Stimulated activated naive CD8-positive, alpha-beta T cell treated with anti-CD3 and anti-CD28 coated beads, Interleukin-15, Interleukin-2, amounts not matched to agents 100 ng/mL and 50 ng/mL, for 24 hours (primary cell): ENCODE results near the gene STK40.
A peak's percentile ranks its signal among the peaks of the same experiment; 100 is the strongest.

Experiments
- H3K27ac Mint-ChIP-seq: one replicate; pipeline ENCODE4 v1.8.0; 2021; ENCODE audit warnings: mild to moderate bottlenecking, mixed read lengths
- H3K27me3 Mint-ChIP-seq: one replicate; pipeline ENCODE4 v1.8.0; 2021; ENCODE audit warnings: mixed read lengths
- H3K36me3 Mint-ChIP-seq: one replicate; pipeline ENCODE4 v1.8.0; 2021; ENCODE audit warnings: low read depth, mixed read lengths
- H3K4me1 Mint-ChIP-seq: one replicate; pipeline ENCODE4 v1.8.0; 2021; ENCODE audit warnings: low read depth, mixed read lengths
- H3K4me3 Mint-ChIP-seq: one replicate; pipeline ENCODE4 v1.8.0; 2021; ENCODE audit warnings: mild to moderate bottlenecking, mixed read lengths
- H3K9me3 Mint-ChIP-seq: one replicate; pipeline ENCODE4 v1.8.0; 2021; ENCODE audit warnings: mixed read lengths

STK40 gene

GRCh38 chr1:36389261-36389660, 3.5 kb upstream of the STK40 start:
- Mint-ChIP-seq H3K9me3 (no peaks in the 10 kb centered on the region), H3K4me1 (peaks cover 60% of the 10 kb centered on the region), H3K27me3 (no peaks in the 10 kb centered on the region), H3K4me3 (no peak overlapping the region), H3K36me3 (peaks cover 53% of the 10 kb centered on the region), H3K27ac (peak overlapping the region; percentile 72)

GRCh38 chr1:36387141-36387949, 1.6 kb upstream of the STK40 start:
- H3K4me3 Mint-ChIP-seq: peak overlapping the region; percentile 93
- peak overlapping the region; percentile 99 for H3K27ac Mint-ChIP-seq
- H3K9me3 Mint-ChIP-seq: no peaks in the 10 kb centered on the region
- H3K27me3 Mint-ChIP-seq: no peaks in the 10 kb centered on the region
- peaks cover 45% of the 10 kb centered on the region for H3K36me3 Mint-ChIP-seq
- peaks cover 68% of the 10 kb centered on the region for H3K4me1 Mint-ChIP-seq

GRCh38 chr1:36386265-36387140, 779 bp upstream of the STK40 start:
- peak overlapping the region; percentile 99 for H3K27ac Mint-ChIP-seq
- H3K9me3 Mint-ChIP-seq: no peaks in the 10 kb centered on the region
- H3K36me3 Mint-ChIP-seq: peaks cover 37% of the 10 kb centered on the region
- peak overlapping the region; percentile 93 for H3K4me3 Mint-ChIP-seq
- H3K27me3 Mint-ChIP-seq: no peaks in the 10 kb centered on the region
- H3K4me1 Mint-ChIP-seq: peaks cover 76% of the 10 kb centered on the region

GRCh38 chr1:36384542-36385409, 948 bp downstream of the STK40 start:
- H3K27ac Mint-ChIP-seq: peak overlapping the region; percentile 82
- H3K4me1 Mint-ChIP-seq: peaks cover 77% of the 10 kb centered on the region
- peak overlapping the region; percentile 93 for H3K4me3 Mint-ChIP-seq
- H3K27me3 Mint-ChIP-seq: no peaks in the 10 kb centered on the region
- no peaks in the 10 kb centered on the region for H3K9me3 Mint-ChIP-seq
- peaks cover 22% of the 10 kb centered on the region for H3K36me3 Mint-ChIP-seq

- no peaks in the 10 kb centered on the region for H3K27me3 Mint-ChIP-seq
- H3K27ac Mint-ChIP-seq: no peak overlapping the region
- peaks cover 19% of the 10 kb centered on the region for H3K36me3 Mint-ChIP-seq
- no peak overlapping the region for H3K4me3 Mint-ChIP-seq
- peaks cover 82% of the 10 kb centered on the region for H3K4me1 Mint-ChIP-seq
- H3K9me3 Mint-ChIP-seq: no peaks in the 10 kb centered on the region
Measured at GRCh38 chr1:36383240-36383639, 2.5 kb downstream of the STK40 start.

GRCh38 chr1:36382669-36383068, 3.1 kb downstream of the STK40 start:
- H3K27ac Mint-ChIP-seq: no peak overlapping the region
- peaks cover 15% of the 10 kb centered on the region for H3K36me3 Mint-ChIP-seq
- H3K4me3 Mint-ChIP-seq: no peak overlapping the region
- H3K9me3 Mint-ChIP-seq: no peaks in the 10 kb centered on the region
- H3K27me3 Mint-ChIP-seq: no peaks in the 10 kb centered on the region
- H3K4me1 Mint-ChIP-seq: peaks cover 85% of the 10 kb centered on the region

- no peaks in the 10 kb centered on the region for H3K9me3 Mint-ChIP-seq
- no peak overlapping the region for H3K27ac Mint-ChIP-seq
- H3K27me3 Mint-ChIP-seq: no peaks in the 10 kb centered on the region
- H3K36me3 Mint-ChIP-seq: peaks cover 11% of the 10 kb centered on the region
- H3K4me3 Mint-ChIP-seq: no peak overlapping the region
- H3K4me1 Mint-ChIP-seq: peaks cover 85% of the 10 kb centered on the region
Measured at GRCh38 chr1:36382231-36382630, 3.5 kb downstream of the STK40 start.

GRCh38 chr1:36381405-36381804, 4.3 kb downstream of the STK40 start:
- Mint-ChIP-seq H3K4me3 (no peak overlapping the region), H3K36me3 (peaks cover 11% of the 10 kb centered on the region), H3K27me3 (no peaks in the 10 kb centered on the region), H3K9me3 (no peaks in the 10 kb centered on the region), H3K27ac (peak overlapping the region; percentile 10), H3K4me1 (peaks cover 79% of the 10 kb centered on the region)

GRCh38 chr1:36380782-36381181, 4.9 kb downstream of the STK40 start:
- peaks cover 80% of the 10 kb centered on the region for H3K4me1 Mint-ChIP-seq
- H3K27ac Mint-ChIP-seq: peak overlapping the region; percentile 39
- H3K4me3 Mint-ChIP-seq: no peak overlapping the region
- H3K27me3 Mint-ChIP-seq: no peaks in the 10 kb centered on the region
- peaks cover 11% of the 10 kb centered on the region for H3K36me3 Mint-ChIP-seq
- no peaks in the 10 kb centered on the region for H3K9me3 Mint-ChIP-seq

- H3K4me3 Mint-ChIP-seq: no peak overlapping the region
- peak overlapping the region; percentile 39 for H3K27ac Mint-ChIP-seq
- peaks cover 86% of the 10 kb centered on the region for H3K4me1 Mint-ChIP-seq
- no peaks in the 10 kb centered on the region for H3K27me3 Mint-ChIP-seq
- H3K36me3 Mint-ChIP-seq: peaks cover 11% of the 10 kb centered on the region
- no peaks in the 10 kb centered on the region for H3K9me3 Mint-ChIP-seq
Measured at GRCh38 chr1:36380143-36380619, 5.5 kb downstream of the STK40 start.

- H3K9me3 Mint-ChIP-seq: no peaks in the 10 kb centered on the region
- H3K4me1 Mint-ChIP-seq: peaks cover 90% of the 10 kb centered on the region
- H3K4me3 Mint-ChIP-seq: no peak overlapping the region
- H3K36me3 Mint-ChIP-seq: peaks cover 5% of the 10 kb centered on the region
- H3K27ac Mint-ChIP-seq: peak overlapping the region; percentile 85
- no peaks in the 10 kb centered on the region for H3K27me3 Mint-ChIP-seq
Measured at GRCh38 chr1:36377791-36378492, 7.8 kb downstream of the STK40 start.

GRCh38 chr1:36372617-36373016, 13.1 kb downstream of the STK40 start:
- Mint-ChIP-seq H3K4me3 (no peak overlapping the region), H3K27me3 (no peaks in the 10 kb centered on the region), H3K27ac (no peak overlapping the region), H3K36me3 (no peaks in the 10 kb centered on the region), H3K9me3 (no peaks in the 10 kb centered on the region), H3K4me1 (peaks cover 69% of the 10 kb centered on the region)

GRCh38 chr1:36369061-36369861, 16.5 kb downstream of the STK40 start:
- H3K36me3 Mint-ChIP-seq: peaks cover 3% of the 10 kb centered on the region
- peak overlapping the region; percentile 65 for H3K27ac Mint-ChIP-seq
- no peaks in the 10 kb centered on the region for H3K27me3 Mint-ChIP-seq
- H3K9me3 Mint-ChIP-seq: no peaks in the 10 kb centered on the region
- H3K4me1 Mint-ChIP-seq: peaks cover 69% of the 10 kb centered on the region
- H3K4me3 Mint-ChIP-seq: no peak overlapping the region
